Activated naive CD4-positive, alpha-beta T cell treated with anti-CD3 and anti-CD28 coated beads, Interleukin-2, amount 50 U/mL, for 72 hours (primary cell): ENCODE results near the gene OSBPL10. TPM values are rescaled to one million over a fixed set of nuclear protein-coding genes. Genes with fewer than 3 reads are reported as not detected.
A peak's percentile ranks its signal among the peaks of the same experiment; 100 is the strongest.

Experiments used
- ATAC-seq, 2 donors: fragments of 150-1000 bp; cut with Tn5 transposase; 2 replicates each; pipeline ENCODE4 v1.10.0; 2021; ENCODE audit warnings: mild to moderate bottlenecking in 2 of 2, moderate library complexity in 2 of 2
- DNase-seq, 2 donors: peaks; one replicate each; pipeline ENCODE4 v3.0.0; 2021 to 2022; ENCODE audit warnings: low spot score in 2 of 2
- H3K27ac Mint-ChIP-seq, 2 donors: one replicate each; pipeline ENCODE4 v1.8.0; 2022; ENCODE audit warnings: mild to moderate bottlenecking in 2 of 2, mixed read lengths in 2 of 2
- H3K36me3 Mint-ChIP-seq, 2 donors: one replicate each; pipeline ENCODE4 v1.8.0; 2022; ENCODE audit warnings: mixed read lengths in 2 of 2
- H3K9me3 Mint-ChIP-seq, 2 donors: one replicate each; pipeline ENCODE4 v1.8.0; 2022; ENCODE audit warnings: mixed read lengths in 2 of 2
- total RNA-seq, 2 donors: library from RNA; stranded (reverse); gene quantifications; one replicate each; pipeline ENCODE4 v1.2.3, GENCODE V29; 2022

The OSBPL10 gene
- total RNA-seq, 2 donors from 2014 or later = 1.1 to 32.6 TPM

GRCh38 chr3:31896026-31896425 lies 85.0 kb downstream of the OSBPL10 start:
- DNase-seq (no peak), ATAC-seq (no peak)
- Mint-ChIP-seq H3K36me3 (peaks cover 0 to under 1% of the 10 kb centered on the region in 2 donors), H3K9me3 (peaks cover 0 to 3% of the 10 kb centered on the region in 2 donors), H3K27ac (no peak overlapping the region)

- ATAC-seq (no peak), DNase-seq (no peak)
- Mint-ChIP-seq H3K9me3 (peaks cover 0 to 3% of the 10 kb centered on the region in 2 donors), H3K27ac (no peak overlapping the region), H3K36me3 (no peaks in the 10 kb centered on the region)
Measured at GRCh38 chr3:31895471-31895870, 85.6 kb downstream of the OSBPL10 start.

- Mint-ChIP-seq H3K27ac (no peak overlapping the region), H3K36me3 (peaks cover 0 to 4% of the 10 kb centered on the region in 2 donors), H3K9me3 (peaks cover 0 to 3% of the 10 kb centered on the region in 2 donors)
- no peak for ATAC-seq
- DNase-seq = no peak
Measured at GRCh38 chr3:31892916-31893573, 88.0 kb downstream of the OSBPL10 start.

- H3K27ac Mint-ChIP-seq = no peak overlapping the region
- H3K36me3 Mint-ChIP-seq = peaks cover 0 to 6% of the 10 kb centered on the region in 2 donors
- peaks cover 0 to 3% of the 10 kb centered on the region in 2 donors for H3K9me3 Mint-ChIP-seq
- no peak for DNase-seq
- no peak for ATAC-seq
Measured at GRCh38 chr3:31892500-31892899, 88.6 kb downstream of the OSBPL10 start.

- Mint-ChIP-seq H3K27ac (no peak overlapping the region), H3K36me3 (peaks cover 0 to 10% of the 10 kb centered on the region in 2 donors), H3K9me3 (peaks cover 0 to 3% of the 10 kb centered on the region in 2 donors)
- DNase-seq = no peak
- ATAC-seq = no peak
Measured at GRCh38 chr3:31891876-31892455, 89.1 kb downstream of the OSBPL10 start.

- Mint-ChIP-seq H3K9me3 (peaks cover 0 to 3% of the 10 kb centered on the region in 2 donors), H3K27ac (no peak overlapping the region), H3K36me3 (peaks cover 0 to 13% of the 10 kb centered on the region in 2 donors)
- ATAC-seq (no peak), DNase-seq (no peak)
Measured at GRCh38 chr3:31890742-31891469, 90.2 kb downstream of the OSBPL10 start.

GRCh38 chr3:31890007-31890406 lies 91.1 kb downstream of the OSBPL10 start:
- Mint-ChIP-seq H3K27ac (no peak overlapping the region), H3K9me3 (peaks cover 0 to 3% of the 10 kb centered on the region in 2 donors), H3K36me3 (peaks cover 0 to 13% of the 10 kb centered on the region in 2 donors)
- no peak for DNase-seq
- ATAC-seq = peak in 1 of 2 donors; percentile 58

GRCh38 chr3:31885235-31885634 lies 95.8 kb downstream of the OSBPL10 start:
- peaks cover 0 to 20% of the 10 kb centered on the region in 2 donors for H3K36me3 Mint-ChIP-seq
- no peak for DNase-seq
- no peaks in the 10 kb centered on the region for H3K9me3 Mint-ChIP-seq
- no peak overlapping the region for H3K27ac Mint-ChIP-seq
- ATAC-seq = no peak

GRCh38 chr3:31884251-31884650 lies 96.8 kb downstream of the OSBPL10 start:
- DNase-seq = no peak
- no peaks in the 10 kb centered on the region for H3K9me3 Mint-ChIP-seq
- no peak overlapping the region for H3K27ac Mint-ChIP-seq
- no peak for ATAC-seq
- peaks cover 0 to 20% of the 10 kb centered on the region in 2 donors for H3K36me3 Mint-ChIP-seq

GRCh38 chr3:31882895-31883294 lies 98.2 kb downstream of the OSBPL10 start:
- DNase-seq (no peak), ATAC-seq (no peak)
- Mint-ChIP-seq H3K27ac (no peak overlapping the region), H3K9me3 (no peaks in the 10 kb centered on the region), H3K36me3 (peaks cover 0 to 15% of the 10 kb centered on the region in 2 donors)

- Mint-ChIP-seq H3K27ac (no peak overlapping the region), H3K36me3 (peaks cover 0 to 14% of the 10 kb centered on the region in 2 donors), H3K9me3 (no peaks in the 10 kb centered on the region)
- DNase-seq = no peak
- no peak for ATAC-seq
Measured at GRCh38 chr3:31882431-31882830, 98.6 kb downstream of the OSBPL10 start.

GRCh38 chr3:31880482-31881078 lies 100.5 kb downstream of the OSBPL10 start:
- no peak for ATAC-seq
- no peak overlapping the region for H3K27ac Mint-ChIP-seq
- DNase-seq = no peak
- peaks cover 0 to 8% of the 10 kb centered on the region in 2 donors for H3K36me3 Mint-ChIP-seq
- H3K9me3 Mint-ChIP-seq = no peaks in the 10 kb centered on the region

GRCh38 chr3:31880020-31880419 lies 101.0 kb downstream of the OSBPL10 start:
- DNase-seq = no peak

GRCh38 chr3:31879365-31879764 lies 101.7 kb downstream of the OSBPL10 start:
- DNase-seq (no peak), ATAC-seq (no peak)
- Mint-ChIP-seq H3K27ac (no peak overlapping the region), H3K9me3 (no peaks in the 10 kb centered on the region), H3K36me3 (peaks cover 0 to 8% of the 10 kb centered on the region in 2 donors)

More at GRCh38 chr3:31880020-31880419, 101.0 kb downstream of the OSBPL10 start:
- Mint-ChIP-seq H3K9me3 (no peaks in the 10 kb centered on the region), H3K27ac (no peak overlapping the region), H3K36me3 (peaks cover 0 to 8% of the 10 kb centered on the region in 2 donors)
- no peak for ATAC-seq

- no peaks in the 10 kb centered on the region for H3K9me3 Mint-ChIP-seq
- DNase-seq = no peak
- H3K27ac Mint-ChIP-seq = no peak overlapping the region
- H3K36me3 Mint-ChIP-seq = peaks cover 0 to 8% of the 10 kb centered on the region in 2 donors
- ATAC-seq = no peak
Measured at GRCh38 chr3:31878231-31878838, 102.7 kb downstream of the OSBPL10 start.

GRCh38 chr3:31876331-31876730 lies 104.7 kb downstream of the OSBPL10 start:
- Mint-ChIP-seq H3K9me3 (no peaks in the 10 kb centered on the region), H3K36me3 (no peaks in the 10 kb centered on the region), H3K27ac (no peak overlapping the region)
- ATAC-seq = peak in 1 of 2 donors; percentile 76
- DNase-seq = no peak
